Lung (tissue), 12 donors: ENCODE results near the gene DUSP5. TPM values are rescaled to one million over a fixed set of nuclear protein-coding genes. Genes with fewer than 3 reads are reported as not detected.

Experiments
- ATAC-seq: fragments of 200-7000 bp; cut with Tn5 transposase; one replicate; pipeline ENCODE4 v1.9.1; 2020; ENCODE audit warnings: moderate number of reproducible peaks; ENCODE audit not compliant: insufficient read depth, low FRiP score
- DNase-seq, 3 donors: peaks; one replicate each; pipeline ENCODE4 v3.0.0-alpha.2; 2013 to 2017
- H3K27ac ChIP-seq, 2 donors: one replicate each; pipeline ENCODE4 v1.5.1; 2013; ENCODE audit warnings: mild to moderate bottlenecking in 2 of 2, moderate library complexity in 2 of 2, control low read depth in 1 of 2, inconsistent platforms in 1 of 2, low read depth in 1 of 2, low read length in 1 of 2
- H3K27me3 ChIP-seq, 3 donors: one replicate each; pipeline ENCODE4 v1.5.1; 2013; ENCODE audit warnings: low read length in 2 of 3; ENCODE audit not compliant: control insufficient read depth in 3 of 3, insufficient read depth in 3 of 3
- H3K36me3 ChIP-seq, 4 donors: one replicate each; pipeline ENCODE4 v1.5.1; 2013; ENCODE audit warnings: low read length in 4 of 4, mild to moderate bottlenecking in 1 of 4, moderate library complexity in 1 of 4; ENCODE audit not compliant: control insufficient read depth in 4 of 4, insufficient read depth in 4 of 4
- H3K4me1 ChIP-seq, 5 donors: one replicate each; pipeline ENCODE4 v1.5.1; 2013; ENCODE audit warnings: low read length in 5 of 5, mild to moderate bottlenecking in 2 of 5, moderate library complexity in 1 of 5; ENCODE audit not compliant: control insufficient read depth in 5 of 5, insufficient read depth in 5 of 5
- H3K4me3 ChIP-seq: one replicate; pipeline ENCODE4 v1.5.1; 2013; ENCODE audit warnings: mild to moderate bottlenecking, control low read depth, moderate library complexity
- H3K9ac ChIP-seq, 2 donors: one replicate each; pipeline ENCODE4 v1.5.1; 2013; ENCODE audit warnings: low read length in 2 of 2, control low read depth in 1 of 2; ENCODE audit not compliant: insufficient read depth in 1 of 2
- H3K9me3 ChIP-seq, 4 donors: one replicate each; pipeline ENCODE4 v1.5.1; 2013; ENCODE audit warnings: low read length in 3 of 4, mild to moderate bottlenecking in 1 of 4, moderate library complexity in 1 of 4; ENCODE audit not compliant: control insufficient read depth in 4 of 4, insufficient read depth in 3 of 4
- WGBS, 2 donors: extraction: QIAGEN DNeasy Blood & Tissue Kit; methylation state at CpG; one replicate each; pipeline ENCODE4 v1.1.7; 2013; 5-methylcytosine and 5-hydroxymethylcytosine counted together
- polyA plus RNA-seq, 2 donors: library from polyadenylated mRNA; stranded (reverse); fragments of 200-250 nt; gene quantifications; one replicate each; pipeline ENCODE4 v1.2.1, GENCODE V29; 2013
- total RNA-seq, 2 donors: library from RNA; depleted of rRNA in 1 of 2; stranded (reverse); fragments of >200 nt in 1 of 2; gene quantifications; one replicate each; pipeline ENCODE4 v1.2.1, GENCODE V29; 2014 to 2021
- TF ChIP-seq, protein P1 (sequence below): IDR thresholded peaks from 2 replicates; pipeline ENCODE4 v1.5.1; 2012; ENCODE audit warnings: mild to moderate bottlenecking; ENCODE audit errors: control extremely low read depth, extremely low read depth
- donor health status: control.
- donor health status: control.
- donor health status: Bipolar disorder and iron deficiency.
- donor health status: healthy.
- donor health status: DM: yes; HTN: yes; CAD: no.

DUSP5 gene
- total and polyA plus RNA-seq, 4 donors: 10.3 to 16.4 (median 12.9) TPM

GRCh38 chr10:110458266-110458920, 39.3 kb upstream of the DUSP5 start:
- Histone ChIP-seq H3K4me1 (peaks cover 0 to 18% (median 0%) of the 10 kb centered on the region in 5 donors), H3K9me3 (no peaks in the 10 kb centered on the region), H3K36me3 (no peaks in the 10 kb centered on the region), H3K9ac (no peak overlapping the region), H3K27ac (peak overlapping the region in 1 of 2 donors; percentile 12), H3K27me3 (no peaks in the 10 kb centered on the region), H3K4me3 (no peak overlapping the region)
- DNase-seq: peak in 1 of 3 donors; percentile 10
- TF ChIP-seq, protein P1, sequence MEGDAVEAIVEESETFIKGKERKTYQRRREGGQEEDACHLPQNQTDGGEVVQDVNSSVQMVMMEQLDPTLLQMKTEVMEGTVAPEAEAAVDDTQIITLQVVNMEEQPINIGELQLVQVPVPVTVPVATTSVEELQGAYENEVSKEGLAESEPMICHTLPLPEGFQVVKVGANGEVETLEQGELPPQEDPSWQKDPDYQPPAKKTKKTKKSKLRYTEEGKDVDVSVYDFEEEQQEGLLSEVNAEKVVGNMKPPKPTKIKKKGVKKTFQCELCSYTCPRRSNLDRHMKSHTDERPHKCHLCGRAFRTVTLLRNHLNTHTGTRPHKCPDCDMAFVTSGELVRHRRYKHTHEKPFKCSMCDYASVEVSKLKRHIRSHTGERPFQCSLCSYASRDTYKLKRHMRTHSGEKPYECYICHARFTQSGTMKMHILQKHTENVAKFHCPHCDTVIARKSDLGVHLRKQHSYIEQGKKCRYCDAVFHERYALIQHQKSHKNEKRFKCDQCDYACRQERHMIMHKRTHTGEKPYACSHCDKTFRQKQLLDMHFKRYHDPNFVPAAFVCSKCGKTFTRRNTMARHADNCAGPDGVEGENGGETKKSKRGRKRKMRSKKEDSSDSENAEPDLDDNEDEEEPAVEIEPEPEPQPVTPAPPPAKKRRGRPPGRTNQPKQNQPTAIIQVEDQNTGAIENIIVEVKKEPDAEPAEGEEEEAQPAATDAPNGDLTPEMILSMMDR: no peak
- peak; percentile 29 for ATAC-seq
- 62 to 66% methylated on average over 7 of the region's 7 CpGs for WGBS, 2 donors

DNA sequence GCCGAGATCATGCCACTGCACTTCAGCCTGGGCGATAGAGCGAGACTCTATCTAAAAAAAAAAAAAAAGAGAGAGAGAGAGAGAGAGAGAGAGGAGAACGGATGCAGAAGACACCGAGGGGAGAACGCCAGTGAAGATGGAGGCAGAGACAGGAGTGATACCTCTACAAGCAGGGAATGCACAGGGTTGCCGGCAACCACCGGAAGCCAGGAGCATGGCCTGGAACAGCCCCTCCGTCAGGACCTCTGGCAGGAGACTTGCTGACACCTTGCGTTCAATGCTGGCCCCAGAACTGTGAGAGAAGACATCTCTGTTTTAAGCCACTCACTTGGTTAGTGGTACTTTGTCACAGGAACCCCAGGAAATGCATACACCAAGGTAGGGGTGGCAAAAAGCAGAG, 38.1 kb upstream of the DUSP5 start:
- no peaks in the 10 kb centered on the region for H3K36me3 ChIP-seq
- no peak overlapping the region for H3K9ac ChIP-seq
- no peaks in the 10 kb centered on the region for H3K27me3 ChIP-seq
- H3K4me3 ChIP-seq: no peak overlapping the region
- ATAC-seq: no peak
- peaks cover 0 to 18% (median 0%) of the 10 kb centered on the region in 5 donors for H3K4me1 ChIP-seq
- H3K9me3 ChIP-seq: no peaks in the 10 kb centered on the region
- WGBS, 2 donors: 92 to 97% methylated on average over 10 of the region's 10 CpGs
- TF ChIP-seq, protein P1: no peak
- H3K27ac ChIP-seq: peak overlapping the region in 1 of 2 donors; percentile 46
- DNase-seq: no peak

DNA sequence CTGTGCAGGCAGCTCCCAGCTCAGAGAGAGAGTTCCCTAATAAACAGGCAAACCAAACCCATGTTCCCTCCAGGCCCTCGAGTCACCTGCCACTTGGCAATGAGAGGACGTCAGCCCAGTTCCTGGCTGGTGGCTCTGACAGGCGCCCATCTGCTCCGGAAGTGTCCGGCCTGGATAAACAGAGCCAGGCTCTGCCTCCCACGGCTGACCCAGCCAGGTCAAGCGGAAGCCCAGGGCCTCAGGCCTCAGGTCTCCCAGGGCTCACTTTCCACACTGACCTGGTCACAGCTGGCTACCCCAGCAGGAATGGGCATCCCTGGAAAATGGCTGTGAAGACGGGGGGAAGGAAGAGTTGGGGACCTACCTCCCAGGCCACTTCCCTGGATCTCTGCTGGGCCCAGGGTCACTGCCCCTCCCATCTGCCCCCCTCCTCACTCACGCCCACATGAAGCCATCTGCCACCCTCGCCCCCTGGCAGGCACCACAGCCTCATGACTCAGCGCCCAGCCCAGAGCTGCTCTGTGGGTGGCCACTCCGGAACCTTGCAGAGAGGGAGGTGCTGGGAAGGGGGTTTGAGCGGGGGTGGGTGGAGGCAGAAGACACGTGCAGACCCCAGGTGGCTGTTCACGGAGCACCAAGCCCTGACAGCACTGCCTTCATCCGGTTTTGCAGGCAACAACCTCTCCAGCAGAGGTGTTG, 37.4 kb upstream of the DUSP5 start:
- DNase-seq (peak in 1 of 3 donors; percentile 35), ATAC-seq (no peak)
- Histone ChIP-seq H3K36me3 (no peaks in the 10 kb centered on the region), H3K9me3 (no peaks in the 10 kb centered on the region), H3K9ac (no peak overlapping the region), H3K27ac (peak overlapping the region in 1 of 2 donors; percentile 46), H3K27me3 (no peaks in the 10 kb centered on the region), H3K4me1 (peaks cover 0 to 18% (median 5%) of the 10 kb centered on the region in 5 donors), H3K4me3 (no peak overlapping the region)
- TF ChIP-seq, protein P1: no peak
- 47 to 56% methylated on average over 16 of the region's 16 CpGs for WGBS, 2 donors
